CD4-positive, alpha-beta T cell (primary cell): Measurements from ENCODE around the gene WNK2. TPM values are rescaled to one million over a fixed set of nuclear protein-coding genes. Genes with fewer than 3 reads are reported as not detected.

Experiments
- ATAC-seq: fragments of 200-7000 bp; cut with Tn5 transposase; one replicate; pipeline ENCODE4 v1.10.0; 2022; ENCODE audit warnings: mild to moderate bottlenecking; ENCODE audit not compliant: poor library complexity
- CTCF ChIA-PET: fragments of 350-600 bp; sonication (Branson Sonifier 250); formaldehyde crosslinking; loops from one replicate; lab custom pipeline; 2021; ENCODE audit warnings: antibody characterized with exemption, inconsistent platforms; lab: Charles Lee
- POLR2A ChIA-PET: fragments of 350-600 bp; sonication (Branson Sonifier 250); formaldehyde crosslinking; loops from one replicate; lab custom pipeline; 2021; ENCODE audit warnings: antibody characterized with exemption, inconsistent platforms; lab: Charles Lee
- DNase-seq, 14 experiments: peaks; one replicate each; pipeline ENCODE4 v3.0.0-alpha.2; 2013 to 2020; ENCODE audit warnings: mixed read lengths in 2 of 14
- H3K27ac ChIP-seq, 2 donors: one replicate each; pipeline versions ENCODE4 v1.5.1 to v1.7.0; 2013; ENCODE audit warnings: low read length in 2 of 2, low read depth in 1 of 2, mild to moderate bottlenecking in 1 of 2
- H3K27me3 ChIP-seq, 2 experiments: 1 replicate in 1 of 2; 2 replicates in 1 of 2; pipeline versions ENCODE4 v1.6.1 to v1.7.0; 2013; ENCODE audit warnings: low read length in 2 of 2, control low read depth in 1 of 2, mild to moderate bottlenecking in 1 of 2, moderate library complexity in 1 of 2; ENCODE audit not compliant: insufficient read depth in 2 of 2, control insufficient read depth in 1 of 2
- H3K36me3 ChIP-seq: one replicate; pipeline ENCODE4 v1.6.1; 2013; ENCODE audit warnings: low read length, control low read depth; ENCODE audit not compliant: insufficient read depth
- H3K4me1 ChIP-seq: one replicate; pipeline ENCODE4 v1.6.1; 2013; ENCODE audit warnings: low read length, control low read depth; ENCODE audit not compliant: insufficient read depth
- H3K4me3 ChIP-seq: one replicate; pipeline ENCODE4 v1.5.1; 2013; ENCODE audit warnings: mild to moderate bottlenecking, low read length, moderate library complexity
- H3K9me3 ChIP-seq, 2 experiments: 1 replicate in 1 of 2; 2 replicates in 1 of 2; pipeline versions ENCODE4 v1.6.1 to v1.7.0; 2013; ENCODE audit warnings: low read length in 2 of 2, mild to moderate bottlenecking in 2 of 2, control low read depth in 1 of 2, moderate library complexity in 1 of 2; ENCODE audit not compliant: control insufficient read depth in 1 of 2, insufficient read depth in 1 of 2
- H3K27ac Mint-ChIP-seq: one replicate; pipeline ENCODE4 v1.8.0; 2020; ENCODE audit warnings: mixed read lengths
- H3K27me3 Mint-ChIP-seq: one replicate; pipeline ENCODE4 v1.8.0; 2021; ENCODE audit warnings: mixed read lengths
- H3K36me3 Mint-ChIP-seq: one replicate; pipeline ENCODE4 v1.8.0; 2021; ENCODE audit warnings: low read depth, mixed read lengths
- H3K4me1 Mint-ChIP-seq: one replicate; pipeline ENCODE4 v1.8.0; 2021; ENCODE audit warnings: low read depth, mixed read lengths
- H3K4me3 Mint-ChIP-seq: one replicate; pipeline ENCODE4 v1.8.0; 2020; ENCODE audit warnings: mild to moderate bottlenecking, mixed read lengths
- H3K9me3 Mint-ChIP-seq: one replicate; pipeline ENCODE4 v1.8.0; 2020; ENCODE audit warnings: mixed read lengths
- intact Hi-C, 2 experiments: fragments of 100-400 bp; cut with DNase I in 1 of 2; cut with micrococcal nuclease in 1 of 2; formaldehyde crosslinking; loops; one replicate each; pipeline versions ENCODE4 v1.15.1 to v1.9.0; 2023 to 2025; cut with DNase I, micrococcal nuclease
- total RNA-seq, 174 experiments: library from RNA in 2 of 174; stranded (reverse) in 2 of 174; gene quantifications; one replicate each; pipeline ENCODE4 v1.2.3 and lab custom pipeline; 2021 to 2026
- TF ChIP-seq, protein P1 (sequence below): fragments of 200-600 bp; IDR thresholded peaks from one replicate; pipeline ENCODE4 v1.8.0; 2022; ENCODE audit warnings: antibody characterized with exemption, mild to moderate bottlenecking

Gene WNK2
- total RNA-seq, 2 experiments from 2014 or later: 0.19 to 0.22 TPM

- no peaks in the 10 kb centered on the region for H3K9me3 Mint-ChIP-seq
- Histone ChIP-seq H3K27ac (no peak overlapping the region), H3K27me3 (peaks cover 0 to 8% of the 10 kb centered on the region in 2 experiments), H3K9me3 (peaks cover 0 to 3% of the 10 kb centered on the region in 2 experiments), H3K36me3 (no peaks in the 10 kb centered on the region), H3K4me3 (no peak overlapping the region), H3K4me1 (no peaks in the 10 kb centered on the region)
- H3K36me3 Mint-ChIP-seq: no peaks in the 10 kb centered on the region
- H3K4me3 Mint-ChIP-seq: no peak overlapping the region
- intact Hi-C loops: no loop called here
- ATAC-seq (no peak), DNase-seq (no peak)
- H3K4me1 Mint-ChIP-seq: no peaks in the 10 kb centered on the region
- ChIA-PET POLR2A (no interaction called here), CTCF (no interaction called here)
- no peak overlapping the region for H3K27ac Mint-ChIP-seq
- no peaks in the 10 kb centered on the region for H3K27me3 Mint-ChIP-seq
- TF ChIP-seq, protein P1, sequence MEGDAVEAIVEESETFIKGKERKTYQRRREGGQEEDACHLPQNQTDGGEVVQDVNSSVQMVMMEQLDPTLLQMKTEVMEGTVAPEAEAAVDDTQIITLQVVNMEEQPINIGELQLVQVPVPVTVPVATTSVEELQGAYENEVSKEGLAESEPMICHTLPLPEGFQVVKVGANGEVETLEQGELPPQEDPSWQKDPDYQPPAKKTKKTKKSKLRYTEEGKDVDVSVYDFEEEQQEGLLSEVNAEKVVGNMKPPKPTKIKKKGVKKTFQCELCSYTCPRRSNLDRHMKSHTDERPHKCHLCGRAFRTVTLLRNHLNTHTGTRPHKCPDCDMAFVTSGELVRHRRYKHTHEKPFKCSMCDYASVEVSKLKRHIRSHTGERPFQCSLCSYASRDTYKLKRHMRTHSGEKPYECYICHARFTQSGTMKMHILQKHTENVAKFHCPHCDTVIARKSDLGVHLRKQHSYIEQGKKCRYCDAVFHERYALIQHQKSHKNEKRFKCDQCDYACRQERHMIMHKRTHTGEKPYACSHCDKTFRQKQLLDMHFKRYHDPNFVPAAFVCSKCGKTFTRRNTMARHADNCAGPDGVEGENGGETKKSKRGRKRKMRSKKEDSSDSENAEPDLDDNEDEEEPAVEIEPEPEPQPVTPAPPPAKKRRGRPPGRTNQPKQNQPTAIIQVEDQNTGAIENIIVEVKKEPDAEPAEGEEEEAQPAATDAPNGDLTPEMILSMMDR: no peak
Measured at GRCh38 chr9:93225892-93226291, 42.0 kb downstream of the WNK2 start.

DNA sequence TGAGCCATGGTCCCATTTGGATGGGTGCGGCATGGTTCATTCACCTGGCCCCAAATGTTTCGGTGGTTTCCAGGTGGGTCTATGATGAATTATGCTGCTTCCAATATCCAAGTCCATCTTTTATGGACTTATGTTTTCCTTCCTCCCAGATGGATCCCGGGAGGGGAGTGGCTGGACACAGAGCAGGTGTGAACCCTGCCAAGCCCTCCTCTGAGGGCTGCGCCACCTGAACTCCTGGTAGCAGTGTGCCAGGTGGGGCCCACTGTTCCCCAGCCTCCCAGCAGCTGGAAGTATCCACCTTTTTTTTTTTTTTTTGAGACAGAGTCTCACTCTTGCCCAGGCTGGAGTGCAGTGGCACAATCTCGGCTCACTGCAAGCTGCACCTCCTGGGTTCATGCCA, 42.9 kb downstream of the WNK2 start:
- no peaks in the 10 kb centered on the region for H3K4me1 Mint-ChIP-seq
- Histone ChIP-seq H3K36me3 (no peaks in the 10 kb centered on the region), H3K27ac (no peak overlapping the region), H3K4me3 (no peak overlapping the region), H3K4me1 (no peaks in the 10 kb centered on the region), H3K27me3 (peaks cover 3 to 11% of the 10 kb centered on the region in 2 experiments), H3K9me3 (peaks cover 0 to 10% of the 10 kb centered on the region in 2 experiments)
- TF ChIP-seq, protein P1: no peak
- ATAC-seq: no peak
- H3K9me3 Mint-ChIP-seq: no peaks in the 10 kb centered on the region
- DNase-seq: no peak
- H3K36me3 Mint-ChIP-seq: no peaks in the 10 kb centered on the region
- intact Hi-C loops: no loop called here
- POLR2A ChIA-PET: no interaction called here
- CTCF ChIA-PET: no interaction called here
- H3K4me3 Mint-ChIP-seq: no peak overlapping the region
- peaks cover 4% of the 10 kb centered on the region for H3K27me3 Mint-ChIP-seq
- no peak overlapping the region for H3K27ac Mint-ChIP-seq

DNA sequence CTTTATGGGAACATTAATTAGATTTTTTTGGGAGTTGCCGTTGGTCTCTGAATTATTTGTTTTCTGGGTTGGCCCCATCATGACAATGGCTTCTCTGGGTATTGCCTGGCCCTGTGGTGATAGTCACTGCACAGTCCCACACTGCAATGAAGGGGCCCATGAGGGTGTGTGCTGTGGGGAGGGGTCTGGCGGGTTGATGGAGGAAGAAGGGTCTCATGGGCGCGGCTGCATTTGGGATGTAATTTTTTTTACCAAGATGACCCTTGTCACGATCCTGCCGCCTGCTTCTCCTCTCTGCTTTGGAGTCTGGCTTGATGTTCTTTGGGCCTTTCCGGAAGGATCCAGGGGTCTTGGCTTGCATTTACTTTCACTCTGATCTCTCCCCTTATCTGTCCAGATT, 44.1 kb downstream of the WNK2 start:
- ATAC-seq: no peak
- no peaks in the 10 kb centered on the region for H3K36me3 Mint-ChIP-seq
- CTCF ChIA-PET: no interaction called here
- no peak overlapping the region for H3K4me3 Mint-ChIP-seq
- Histone ChIP-seq H3K27ac (no peak overlapping the region), H3K36me3 (no peaks in the 10 kb centered on the region), H3K4me3 (no peak overlapping the region), H3K9me3 (peaks cover 0 to 10% of the 10 kb centered on the region in 2 experiments), H3K4me1 (no peaks in the 10 kb centered on the region), H3K27me3 (peaks cover 9 to 18% of the 10 kb centered on the region in 2 experiments)
- no peaks in the 10 kb centered on the region for H3K9me3 Mint-ChIP-seq
- intact Hi-C loops: no loop called here
- POLR2A ChIA-PET: no interaction called here
- peaks cover 4% of the 10 kb centered on the region for H3K27me3 Mint-ChIP-seq
- TF ChIP-seq, protein P1: no peak
- no peak for DNase-seq
- no peak overlapping the region for H3K27ac Mint-ChIP-seq
- no peaks in the 10 kb centered on the region for H3K4me1 Mint-ChIP-seq
